GM23248 (cell line): ENCODE data around the gene CERKL.

ENCODE experiments used
- EZH2 ChIP-seq: fragments of 200-600 bp; sonication (generic); IDR thresholded peaks from 2 replicates; pipeline ENCODE4 v1.6.1; 2018; ENCODE audit warnings: antibody characterized with exemption, mild to moderate bottlenecking; ENCODE audit not compliant: insufficient read depth, poor library complexity, severe bottlenecking
- EZH2phosphoT487 ChIP-seq: fragments of 200-600 bp; sonication (generic); IDR thresholded peaks from 2 replicates; pipeline ENCODE4 v1.6.1; 2018; ENCODE audit warnings: antibody characterized with exemption, moderate library complexity, mild to moderate bottlenecking, low read depth; ENCODE audit not compliant: insufficient read depth

DNA sequence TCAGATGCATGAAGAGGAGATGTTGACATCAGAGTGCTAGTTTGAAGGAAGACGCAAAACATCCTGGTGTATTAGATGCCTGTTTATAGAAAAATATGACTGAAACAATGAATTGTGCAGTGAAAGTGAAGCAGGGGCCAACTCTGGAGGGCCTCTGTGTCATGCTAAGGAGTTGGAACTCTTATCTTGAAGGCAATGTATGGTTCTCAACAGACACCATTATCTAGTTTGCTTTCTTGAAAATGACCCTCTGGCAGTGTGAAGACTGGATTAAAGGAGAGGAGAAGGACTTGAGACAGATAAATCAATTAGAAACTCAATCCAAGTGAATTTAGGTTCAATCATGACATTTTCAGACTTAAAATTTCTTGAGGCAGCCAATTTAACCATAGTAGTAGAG, 136.7 kb downstream of the CERKL start:
- TF ChIP-seq EZH2phosphoT487, result no peak
- no peak for TF ChIP-seq EZH2
